HepG2 (cell line): ENCODE measurements around the gene CD151. TPM values are rescaled to one million over a fixed set of nuclear protein-coding genes. Genes with fewer than 3 reads are reported as not detected.

ENCODE experiments used
- ATAC-seq: fragments of 200-7000 bp; cut with Tn5 transposase; 3 replicates; pipeline ENCODE4 v1.9.1; 2020; ENCODE audit warnings: mild to moderate bottlenecking, moderate library complexity
- BruUV-seq: library from RNA; stranded (reverse); fragments of 400-500 nt; replicated peaks from 2 replicates; lab custom pipeline; 2021; lab: Mats Ljungman, UMichigan
- CTCF ChIA-PET: fragments of 300-600 bp; formaldehyde crosslinking; extraction: SDS; loops from one replicate; lab custom pipeline; 2021; ENCODE audit warnings: low total read pairs, inconsistent platforms, low intra/inter-chr PET ratio; lab: Yijun Ruan, JAX
- POLR2A ChIA-PET: fragments of 350-600 bp; sonication (Branson Sonifier 250); formaldehyde crosslinking; loops from one replicate; lab custom pipeline; 2020; ENCODE audit warnings: antibody characterized with exemption, inconsistent platforms; lab: Yijun Ruan, JAX
- DNase-seq: peaks from one replicate; pipeline ENCODE4 v3.0.0-alpha.2; 2015; ENCODE audit warnings: low spot score
- FAIRE-seq: peaks from 3 replicates; lab custom pipeline; 2011; peaks lifted over from hg19 to GRCh38; lab: Jason Lieb, UNC
- H2AFZ ChIP-seq: one replicate; pipeline ENCODE4 v1.6.1; 2011; ENCODE audit warnings: low read length, inconsistent platforms
- H3K27ac ChIP-seq: fragments of 300-600 bp; 3 replicates; pipeline ENCODE4 v1.8.0; 2011; ENCODE audit warnings: mixed run types, mild to moderate bottlenecking, mixed read lengths, low read length, inconsistent platforms; ENCODE audit not compliant: insufficient read depth; ENCODE audit errors: extremely low read length
- H3K27me3 ChIP-seq, 2 experiments: fragments of 200-600 bp in 1 of 2; 2 replicates in 1 of 2; 3 replicates in 1 of 2; pipeline versions ENCODE4 v1.6.0 to v1.8.0; 2011; ENCODE audit warnings: low read length in 2 of 2, mild to moderate bottlenecking in 2 of 2, moderate library complexity in 2 of 2, inconsistent platforms in 1 of 2; ENCODE audit not compliant: insufficient read depth in 2 of 2, control insufficient read depth in 1 of 2
- H3K36me3 ChIP-seq, 2 experiments: fragments of 200-600 bp in 1 of 2; replicated peaks in 1 of 2; 2 replicates in 1 of 2; 3 replicates in 1 of 2; pipeline versions ENCODE4 v1.5.1 to v1.8.0; 2011; ENCODE audit warnings: low read length in 2 of 2, inconsistent platforms in 1 of 2; ENCODE audit not compliant: insufficient read depth in 2 of 2, control insufficient read depth in 1 of 2
- H3K4me1 ChIP-seq: 2 replicates; pipeline ENCODE4 v1.5.1; 2012; ENCODE audit warnings: low read length, inconsistent platforms; ENCODE audit not compliant: insufficient read depth
- H3K4me2 ChIP-seq: 2 replicates; pipeline ENCODE4 v1.6.0; 2011; ENCODE audit warnings: low read depth, low read length, inconsistent platforms
- H3K4me3 ChIP-seq, 3 experiments: fragments of 200-600 bp in 1 of 3; sonication (generic), shearing (Covaris generic) in 1 of 3; replicated peaks in 1 of 3; 2 replicates each; pipeline ENCODE4 v1.5.1; 2011 to 2016; ENCODE audit warnings: low read length in 3 of 3, inconsistent platforms in 2 of 3, low read depth in 2 of 3, mild to moderate bottlenecking in 2 of 3, control low read depth in 1 of 3, mixed read lengths in 1 of 3; ENCODE audit not compliant: insufficient read depth in 1 of 3
- H3K79me2 ChIP-seq: one replicate; pipeline ENCODE4 v1.6.1; 2011; ENCODE audit warnings: low read length, inconsistent platforms; ENCODE audit not compliant: insufficient read depth
- H3K9ac ChIP-seq: 2 replicates; pipeline ENCODE4 v1.6.0; 2011; ENCODE audit warnings: mild to moderate bottlenecking, low read depth, low read length, inconsistent platforms; ENCODE audit not compliant: insufficient read depth
- H3K9me3 ChIP-seq: 2 replicates; pipeline ENCODE4 v1.5.1; 2012; ENCODE audit warnings: mild to moderate bottlenecking, low read length
- H4K20me1 ChIP-seq: 2 replicates; pipeline ENCODE4 v1.6.0; 2011; ENCODE audit warnings: inconsistent platforms, mild to moderate bottlenecking, low read length, moderate library complexity; ENCODE audit not compliant: insufficient read depth
- HNRNPL ChIP-seq: fragments of 200-400 bp; formaldehyde crosslinking; IDR thresholded peaks from 2 replicates; pipeline ENCODE4 v1.6.1; 2017; ENCODE audit warnings: mild to moderate bottlenecking, low read depth, low read length
- ISL2 ChIP-seq: sonication (generic); formaldehyde crosslinking; IDR thresholded peaks from 2 replicates; pipeline ENCODE4 v1.5.0; 2020; ENCODE audit warnings: missing genetic modification reagents
- MYNN ChIP-seq: sonication (generic); formaldehyde crosslinking; IDR thresholded peaks from 2 replicates; pipeline ENCODE4 v1.4.0; 2020; ENCODE audit warnings: mild to moderate bottlenecking, low read depth, missing genetic modification reagents
- NBN ChIP-seq: fragments of 450-650 bp; conservative IDR thresholded peaks from 2 replicates; pipeline ENCODE4 v1.6.1; 2017
- NCOA5 ChIP-seq: sonication (generic); formaldehyde crosslinking; IDR thresholded peaks from 2 replicates; pipeline ENCODE4 v1.4.0; 2020; ENCODE audit warnings: missing genetic modification reagents
- NFATC3 ChIP-seq: sonication (generic); formaldehyde crosslinking; IDR thresholded peaks from 2 replicates; pipeline ENCODE4 v1.5.1; 2020; ENCODE audit warnings: mild to moderate bottlenecking, missing genetic modification reagents
- NFE2 ChIP-seq: sonication (generic); formaldehyde crosslinking; IDR thresholded peaks from 2 replicates; pipeline ENCODE4 v1.4.0; 2020; ENCODE audit warnings: missing genetic modification reagents
- POLR2G ChIP-seq: fragments of 200-400 bp; formaldehyde crosslinking; IDR thresholded peaks from 2 replicates; pipeline ENCODE4 v1.6.1; 2018; ENCODE audit warnings: mild to moderate bottlenecking, low read depth, low read length, moderate library complexity
- ZHX1 ChIP-seq: sonication (generic); formaldehyde crosslinking; IDR thresholded peaks from 2 replicates; pipeline ENCODE4 v1.8.1; 2022; ENCODE audit warnings: low read depth, mild to moderate bottlenecking, missing genetic modification reagents
- ZIK1 ChIP-seq: sonication (generic); formaldehyde crosslinking; IDR thresholded peaks from 2 replicates; pipeline ENCODE4 v1.5.0; 2020; ENCODE audit warnings: mild to moderate bottlenecking, low read depth, missing genetic modification reagents, borderline replicate concordance
- ZNF569 ChIP-seq: sonication (generic); formaldehyde crosslinking; IDR thresholded peaks from 2 replicates; pipeline ENCODE4 v1.5.0; 2020; ENCODE audit warnings: mild to moderate bottlenecking, missing genetic modification reagents, moderate library complexity, borderline replicate concordance
- ZNF570 ChIP-seq: sonication (generic); formaldehyde crosslinking; IDR thresholded peaks from 2 replicates; pipeline ENCODE4 v1.4.0; 2020; ENCODE audit warnings: mild to moderate bottlenecking, missing genetic modification reagents, borderline replicate concordance
- ZNF629 ChIP-seq: sonication (generic); formaldehyde crosslinking; conservative IDR thresholded peaks from 2 replicates; pipeline ENCODE4 v1.5.0; 2020; ENCODE audit warnings: missing genetic modification reagents
- ZNF775 ChIP-seq: sonication (generic); formaldehyde crosslinking; IDR thresholded peaks from 2 replicates; pipeline ENCODE4 v1.4.0; 2020; ENCODE audit warnings: missing genetic modification reagents, mild to moderate bottlenecking, moderate library complexity, borderline replicate concordance
- ZNF878 ChIP-seq: sonication (generic); formaldehyde crosslinking; IDR thresholded peaks from 2 replicates; pipeline ENCODE4 v1.8.1; 2023; ENCODE audit warnings: mild to moderate bottlenecking, missing genetic modification reagents, moderate library complexity
- ZSCAN9 ChIP-seq: IDR thresholded peaks from 2 replicates; pipeline ENCODE4 v1.6.1; 2016; ENCODE audit warnings: borderline replicate concordance
- WGBS: methylation state at CpG from one replicate; pipeline ENCODE4 v1.1.6; 2017; ENCODE audit warnings: low lambda C conversion rate; 5-methylcytosine and 5-hydroxymethylcytosine counted together
- in situ Hi-C: cut with HindIII; loops from 2 replicates; pipeline ENCODE4 v1.10.0; 2017; ENCODE audit warnings: low pct_unique_long_range_greater_than_20kb; ENCODE audit not compliant: extremely low pct_ligation_motif_present
- intact Hi-C: fragments of 100-400 bp; cut with micrococcal nuclease; formaldehyde crosslinking; loops from one replicate; pipeline ENCODE4 v1.10.0; 2022; ENCODE audit not compliant: unreplicated experiment
- polyA plus RNA-seq, 8 experiments: library from polyadenylated mRNA; depleted of rRNA in 3 of 8; stranded (reverse) in 7 of 8; unstranded in 1 of 8; fragments of >200 nt; fragmentation: Illumina TruSeq in 4 of 8; extraction: Trizol in 4 of 8; gene quantifications; 2 replicates each; pipeline versions ENCODE4 v1.2.1 to v1.2.3, GENCODE V29; 2011 to 2016; ENCODE audit warnings: low read depth in 4 of 8, missing spikeins in 1 of 8, mixed read lengths in 1 of 8; ENCODE audit not compliant: insufficient read depth in 1 of 8
- total RNA-seq, 5 experiments: library from RNA; depleted of rRNA; stranded (reverse); fragments of >200 nt; fragmentation: Illumina TruSeq; extraction: Trizol; gene quantifications; 2 replicates each; pipeline ENCODE4 v1.2.3, GENCODE V29; 2016; ENCODE audit warnings: low read depth in 1 of 5

CD151 gene
- total and polyA plus RNA-seq, 2 of the 13 experiments (the other 11 are each of a cell fraction or from before 2014, with no cell fraction given) = 125 to 197 TPM

GRCh38 chr11:873706-874105 is 41.0 kb downstream of the CD151 start:
- CTCF ChIA-PET = no interaction called here

GRCh38 chr11:875203-875602 is 42.5 kb downstream of the CD151 start:
- intact Hi-C loops = no loop called here
- no TSS peak for BruUV-seq
- no peak for FAIRE-seq

More at GRCh38 chr11:873706-874105, 41.0 kb downstream of the CD151 start:
- DNase-seq (no peak), FAIRE-seq (no peak), ATAC-seq (no peak)
- Histone ChIP-seq H3K27me3 (no peaks in the 10 kb centered on the region), H4K20me1 (no peaks in the 10 kb centered on the region), H3K79me2 (no peaks in the 10 kb centered on the region), H3K4me1 (0 out of 2 replicates have a peak, but pooled peaks cover 8% of the 10 kb centered on the region), H3K9me3 (no peaks in the 10 kb centered on the region), H3K4me3 (no peak overlapping the region), H3K4me2 (no peak overlapping the region), H3K9ac (no peak overlapping the region), H2AFZ (no peak overlapping the region), H3K27ac (no peak overlapping the region), H3K36me3 (peaks cover 2 to 10% of the 10 kb centered on the region in 2 experiments; a peak in 3 of 5 replicates)
- in situ Hi-C loops (no loop called here), intact Hi-C loops (no loop called here)
- no TSS peak for BruUV-seq
- WGBS = 86% methylated on average over 11 of the region's 12 CpGs
- no peak for TF ChIP-seq ZIK1
- POLR2A ChIA-PET = no interaction called here

More at GRCh38 chr11:875203-875602, 42.5 kb downstream of the CD151 start:
- ATAC-seq (no peak), DNase-seq (no peak)
- Histone ChIP-seq H3K79me2 (no peaks in the 10 kb centered on the region), H2AFZ (no peak overlapping the region), H4K20me1 (no peaks in the 10 kb centered on the region), H3K27ac (no peak overlapping the region), H3K27me3 (no peaks in the 10 kb centered on the region), H3K4me3 (no peak overlapping the region), H3K9me3 (no peaks in the 10 kb centered on the region), H3K4me1 (0 out of 2 replicates have a peak, but pooled peaks cover 3% of the 10 kb centered on the region), H3K9ac (no peak overlapping the region), H3K36me3 (peaks cover 6 to 11% of the 10 kb centered on the region in 2 experiments; a peak in 3 of 5 replicates), H3K4me2 (no peak overlapping the region)
- ChIA-PET CTCF (no interaction called here), POLR2A (no interaction called here)
- in situ Hi-C loops = no loop called here
- WGBS = 100% methylated on average over 9 of the region's 16 CpGs
- no peak for TF ChIP-seq ZNF775
- TF ChIP-seq MYNN (CRISPR knock-in tag) = no peak
- TF ChIP-seq ZNF878 (CRISPR knock-in tag) = no peak
- TF ChIP-seq NFE2 = no peak
- no peak for TF ChIP-seq HNRNPL
- no peak for TF ChIP-seq NFATC3 (CRISPR knock-in tag)
- no peak for TF ChIP-seq POLR2G
- no peak for TF ChIP-seq ZSCAN9 (CRISPR knock-in tag)
- TF ChIP-seq ZNF569 = no peak
- no peak for TF ChIP-seq ZNF629
- TF ChIP-seq ZNF570 (CRISPR knock-in tag) = no peak
- TF ChIP-seq NCOA5 (CRISPR knock-in tag) = no peak
- TF ChIP-seq NBN = no peak
- no peak for TF ChIP-seq ZHX1 (CRISPR knock-in tag)
- no peak for TF ChIP-seq ISL2 (CRISPR knock-in tag)
